H1 (cell line): ENCODE results near the gene ST3GAL3. TPM values are rescaled to one million over a fixed set of nuclear protein-coding genes. Genes with fewer than 3 reads are reported as not detected.

Experiments
- CTCF ChIA-PET: fragments of 300-600 bp; sonication (Branson Sonifier 250); formaldehyde crosslinking; loops from one replicate; lab custom pipeline; 2021; ENCODE audit not compliant: partially characterized antibody; lab: Charles Lee
- POLR2A ChIA-PET: fragments of 300-600 bp; sonication (Branson Sonifier 250); formaldehyde crosslinking; loops from one replicate; lab custom pipeline; 2021; ENCODE audit warnings: inconsistent platforms; ENCODE audit not compliant: partially characterized antibody; lab: Charles Lee
- DNase-seq, 2 experiments: peaks; one replicate each; pipeline versions ENCODE4 v3.0.0 to v3.0.0-alpha.2; 2010 to 2022; ENCODE audit warnings: low spot score in 2 of 2, low read depth in 1 of 2, mixed read lengths in 1 of 2
- FAIRE-seq: peaks from 2 replicates; lab custom pipeline; 2011; peaks lifted over from hg19 to GRCh38; lab: Jason Lieb, UNC
- H2AFZ ChIP-seq: 2 replicates; pipeline ENCODE4 v1.8.1; 2012; ENCODE audit warnings: low read length, inconsistent platforms
- H2AK5ac ChIP-seq: 2 replicates; pipeline ENCODE4 v1.6.1; 2013; ENCODE audit warnings: low read depth, low read length
- H2BK120ac ChIP-seq: replicated peaks from 2 replicates; pipeline ENCODE3; 2013; ENCODE audit warnings: low read depth, low read length, inconsistent platforms
- H2BK12ac ChIP-seq: 2 replicates; pipeline ENCODE4 v1.6.1; 2013; ENCODE audit warnings: low read depth, low read length
- H2BK15ac ChIP-seq: 2 replicates; pipeline ENCODE4 v1.6.1; 2013; ENCODE audit warnings: low read length
- H2BK20ac ChIP-seq: 2 replicates; pipeline ENCODE4 v1.6.1; 2013; ENCODE audit warnings: low read length
- H2BK5ac ChIP-seq: 2 replicates; pipeline ENCODE4 v1.6.1; 2013; ENCODE audit warnings: low read depth, low read length
- H3K14ac ChIP-seq: 2 replicates; pipeline ENCODE4 v1.6.1; 2013; ENCODE audit warnings: inconsistent platforms; ENCODE audit not compliant: insufficient read length
- H3K18ac ChIP-seq: 2 replicates; pipeline ENCODE4 v1.6.1; 2013; ENCODE audit warnings: low read length; ENCODE audit errors: extremely low read depth
- H3K23ac ChIP-seq: 2 replicates; pipeline ENCODE4 v1.6.1; 2013; ENCODE audit warnings: inconsistent platforms; ENCODE audit not compliant: insufficient read length
- H3K23me2 ChIP-seq: 2 replicates; pipeline ENCODE4 v1.6.1; 2013; ENCODE audit warnings: low read depth, low read length
- H3K27ac ChIP-seq: 2 replicates; pipeline ENCODE4 v1.6.1; 2011; ENCODE audit warnings: low read depth, low read length, inconsistent platforms
- H3K27me3 ChIP-seq, 4 experiments: replicated peaks in 1 of 4; 1 replicate in 1 of 4; 2 replicates in 3 of 4; pipeline versions ENCODE4 v1.6.1 to v1.8.1; 2011 to 2013; ENCODE audit warnings: low read length in 3 of 4, mild to moderate bottlenecking in 3 of 4, inconsistent platforms in 2 of 4, mixed read lengths in 2 of 4, moderate library complexity in 1 of 4; ENCODE audit not compliant: control insufficient read depth in 3 of 4, insufficient read depth in 3 of 4; ENCODE audit errors: extremely low read depth in 1 of 4
- H3K36me3 ChIP-seq, 4 experiments: 2 replicates each; pipeline versions ENCODE4 v1.6.1 to v1.8.1; 2011 to 2013; ENCODE audit warnings: mild to moderate bottlenecking in 4 of 4, low read length in 3 of 4, moderate library complexity in 2 of 4, control low read depth in 1 of 4, inconsistent platforms in 1 of 4; ENCODE audit not compliant: insufficient read depth in 4 of 4, control insufficient read depth in 2 of 4
- H3K4ac ChIP-seq: replicated peaks from 2 replicates; pipeline ENCODE3; 2013; ENCODE audit warnings: low read length, low read depth, mixed read lengths, inconsistent platforms; ENCODE audit not compliant: insufficient read length
- H3K4me1 ChIP-seq, 4 experiments: replicated peaks in 1 of 4; 1 replicate in 1 of 4; 2 replicates in 3 of 4; pipeline versions ENCODE4 v1.6.1 to v1.8.1; 2011 to 2013; ENCODE audit warnings: low read length in 3 of 4, inconsistent platforms in 2 of 4, mixed read lengths in 1 of 4; ENCODE audit not compliant: insufficient read depth in 4 of 4, control insufficient read depth in 3 of 4
- H3K4me2 ChIP-seq, 2 experiments: 2 replicates each; pipeline versions ENCODE4 v1.6.1 to v1.8.1; 2011 to 2013; ENCODE audit warnings: low read depth in 2 of 2, low read length in 2 of 2, control low read depth in 1 of 2, inconsistent platforms in 1 of 2, mild to moderate bottlenecking in 1 of 2; ENCODE audit not compliant: insufficient read depth in 1 of 2
- H3K4me3 ChIP-seq, 4 experiments: fragments of 200-600, 300-600 bp in 1 of 4; sonication (generic), shearing (Covaris generic), sonication (Bioruptor Twin) in 1 of 4; 2 replicates each; pipeline versions ENCODE4 v1.5.1 to v1.8.1; 2011 to 2016; ENCODE audit warnings: low read length in 4 of 4, low read depth in 3 of 4, control low read depth in 2 of 4, inconsistent platforms in 2 of 4, mild to moderate bottlenecking in 2 of 4, mixed read lengths in 1 of 4, moderate library complexity in 1 of 4; ENCODE audit not compliant: insufficient read depth in 2 of 4; ENCODE audit errors: extremely low read depth in 1 of 4
- H3K56ac ChIP-seq: replicated peaks from 2 replicates; pipeline ENCODE3; 2013; ENCODE audit warnings: low read depth, mild to moderate bottlenecking, mixed read lengths, low read length, inconsistent platforms; ENCODE audit not compliant: insufficient read length
- H3K79me1 ChIP-seq: 2 replicates; pipeline ENCODE4 v1.6.1; 2013; ENCODE audit warnings: low read depth, low read length, control low read depth
- H3K79me2 ChIP-seq, 2 experiments: 2 replicates each; pipeline versions ENCODE4 v1.6.1 to v1.8.1; 2012 to 2013; ENCODE audit warnings: low read length in 2 of 2, mild to moderate bottlenecking in 2 of 2, inconsistent platforms in 1 of 2; ENCODE audit not compliant: insufficient read depth in 2 of 2, control insufficient read depth in 1 of 2
- H3K9ac ChIP-seq, 4 experiments: replicated peaks in 1 of 4; 1 replicate in 1 of 4; 2 replicates in 3 of 4; pipeline versions ENCODE4 v1.6.1 to v1.8.1; 2011 to 2013; ENCODE audit warnings: low read depth in 3 of 4, low read length in 3 of 4, control low read depth in 2 of 4, mild to moderate bottlenecking in 2 of 4, moderate library complexity in 2 of 4, inconsistent platforms in 1 of 4; ENCODE audit errors: extremely low read depth in 1 of 4
- H3K9me3 ChIP-seq, 2 experiments: 2 replicates each; pipeline versions ENCODE4 v1.6.1 to v1.8.1; 2012 to 2013; ENCODE audit warnings: mild to moderate bottlenecking in 2 of 2, moderate library complexity in 2 of 2, control low read depth in 1 of 2, inconsistent platforms in 1 of 2, low read depth in 1 of 2, low read length in 1 of 2, mixed read lengths in 1 of 2; ENCODE audit not compliant: insufficient read depth in 2 of 2
- H4K20me1 ChIP-seq, 2 experiments: replicated peaks in 1 of 2; 2 replicates each; pipeline versions ENCODE3 to v1.8.1; 2011 to 2013; ENCODE audit warnings: inconsistent platforms in 2 of 2, low read length in 2 of 2, mild to moderate bottlenecking in 1 of 2; ENCODE audit not compliant: insufficient read depth in 2 of 2, control insufficient read depth in 1 of 2
- H4K5ac ChIP-seq: 2 replicates; pipeline ENCODE4 v1.6.1; 2013; ENCODE audit warnings: low read length, low read depth, mixed read lengths, inconsistent platforms; ENCODE audit not compliant: insufficient read length
- H4K8ac ChIP-seq: 2 replicates; pipeline ENCODE4 v1.8.0; 2013; ENCODE audit warnings: mild to moderate bottlenecking, moderate library complexity, low read length, inconsistent platforms; ENCODE audit not compliant: insufficient read depth; ENCODE audit errors: extremely low read depth
- H4K91ac ChIP-seq: replicated peaks from 2 replicates; pipeline ENCODE3; 2013; ENCODE audit warnings: low read length, mixed read lengths, inconsistent platforms; ENCODE audit not compliant: insufficient read length
- ATF2 ChIP-seq: IDR thresholded peaks from 2 replicates; pipeline ENCODE4 v1.6.1; 2012; ENCODE audit warnings: low read length, inconsistent platforms
- MAFK ChIP-seq: IDR thresholded peaks from 2 replicates; pipeline ENCODE4 v1.6.1; 2012; ENCODE audit warnings: low read depth, mild to moderate bottlenecking, improper control_type of control experiment, low read length
- SP4 ChIP-seq: IDR thresholded peaks from 2 replicates; pipeline ENCODE4 v1.6.1; 2012; ENCODE audit warnings: low read length, inconsistent platforms
- SUZ12 ChIP-seq: fragments of 200-600 bp; sonication (generic); IDR thresholded peaks from 2 replicates; pipeline ENCODE4 v1.6.1; 2012; ENCODE audit warnings: mild to moderate bottlenecking, inconsistent platforms, low read length, moderate library complexity, mixed read lengths
- WGBS, 2 experiments: shearing (Covaris generic) in 1 of 2; methylation state at CpG; one replicate each; pipeline versions ENCODE4 v1.1.6 to v1.1.7; 2013 to 2015; ENCODE audit warnings: low lambda C conversion rate in 2 of 2, mixed read lengths in 2 of 2, inconsistent platforms in 1 of 2, low coverage in 1 of 2, missing lambda C conversion rate in 1 of 2; ENCODE audit not compliant: insufficient replicate concordance in 2 of 2, insufficient coverage in 1 of 2, insufficient read length in 1 of 2; ENCODE audit errors: extremely low coverage in 1 of 2, missing lambda C conversion rate in 1 of 2; 5-methylcytosine and 5-hydroxymethylcytosine counted together
- polyA plus RNA-seq, 7 experiments: library from polyadenylated mRNA; depleted of rRNA in 3 of 7; stranded (reverse) in 5 of 7; unstranded in 2 of 7; fragments of >200 nt in 5 of 7; fragments of 200-250 nt in 2 of 7; gene quantifications; 1 replicate in 5 of 7; 2 replicates in 1 of 7; 4 replicates in 1 of 7; pipeline versions ENCODE4 v1.2.1 to v1.2.3, GENCODE V29; 2011 to 2013; ENCODE audit warnings: missing spikeins in 2 of 7, mixed read lengths in 2 of 7
- total RNA-seq: library from RNA; stranded (reverse); fragmentation: NEBNext Ultra II Directional; extraction: Animal tissue kit (Norgen Biotek cat#: 25700); gene quantifications from 2 replicates; pipeline ENCODE4 v1.2.1, GENCODE V29; 2021

The ST3GAL3 gene
- total and polyA plus RNA-seq, 2 of the 8 experiments (the other 6 are each of a cell fraction or from before 2014, with no cell fraction given): 6.8 to 7.0 TPM

- no peak overlapping the region for H2BK20ac ChIP-seq
- H4K5ac ChIP-seq: peak overlapping the region; percentile 99
- WGBS, 2 experiments: 4% methylated on average over 30 of the region's 30 CpGs; no CpG with 5 or more reads in 1 of the 2 experiments
- H4K20me1 ChIP-seq: peaks cover 0 to 11% of the 10 kb centered on the region in 2 experiments
- H2BK15ac ChIP-seq: peak overlapping the region; percentile 95; the same call in 1 of the 2 replicates
- H2BK5ac ChIP-seq: peak overlapping the region; percentile 80; the same call in 1 of the 2 replicates
- no peak for FAIRE-seq
- H3K18ac ChIP-seq: peak overlapping the region; percentile 95
- peak overlapping the region; percentile 56 for H4K91ac ChIP-seq
- H3K27ac ChIP-seq: peak overlapping the region; percentile 72
- H3K9me3 ChIP-seq: no peaks in the 10 kb centered on the region
- H3K56ac ChIP-seq: peak overlapping the region; percentile 79
- H3K4me2 ChIP-seq: peak overlapping the region; percentile 80 to 95
- no peak overlapping the region for H3K14ac ChIP-seq
- H2BK12ac ChIP-seq: peak overlapping the region; percentile 33; the same call in 1 of the 2 replicates
- peaks cover 2% of the 10 kb centered on the region; the same call in 1 of the 2 replicates for H3K79me1 ChIP-seq
- H3K36me3 ChIP-seq: peaks cover 14 to 33% (median 26%) of the 10 kb centered on the region in 4 experiments
- ChIA-PET POLR2A (interaction anchor here (0.6 to 6.3 kb wide), 32 partner anchors 9 to 490 kb away, joined by 3 to 29 read pairs (median 4); partner anchors contain the start of genes KDM4A and SLC6A9), CTCF (interaction anchor here (0.8 to 3.4 kb wide), 6 partner anchors 19 to 336 kb away, joined by 3 to 19 read pairs (median 4); no protein-coding TSS in a partner anchor)
- H3K79me2 ChIP-seq: no peaks in the 10 kb centered on the region
- H3K27me3 ChIP-seq: no peaks in the 10 kb centered on the region
- H3K4me1 ChIP-seq: peaks cover 0 to 6% (median 5%) of the 10 kb centered on the region in 4 experiments; a peak in 6 of 7 replicates
- TF ChIP-seq ATF2: peak; percentile 23; the same call in 1 of the 2 replicates
- peak; percentile 26; the same call in 1 of the 2 replicates for TF ChIP-seq SUZ12
- TF ChIP-seq MAFK: no peak
- TF ChIP-seq SP4: peak; percentile 37; the same call in 1 of the 2 replicates
- H3K4me3 ChIP-seq: peak overlapping the region; percentile 71 to 91 (median 84)
- H3K23me2 ChIP-seq: peaks cover 5% of the 10 kb centered on the region
- H2AFZ ChIP-seq: peak overlapping the region; percentile 22; the same call in 1 of the 2 replicates
- H4K8ac ChIP-seq: peak overlapping the region; percentile 86
- H2BK120ac ChIP-seq: no peak overlapping the region
- H3K4ac ChIP-seq: peak overlapping the region; percentile 94
- peak; percentile 17 to 70 for DNase-seq
- H2AK5ac ChIP-seq: 0 out of 2 replicates have a peak overlapping the region, but pooled peaks have one; percentile 20
- peak overlapping the region; percentile 51 to 87 (median 83) for H3K9ac ChIP-seq
- no peak overlapping the region for H3K23ac ChIP-seq
Observed at GRCh38 chr1:43706598-43707189, 642 bp upstream of the ST3GAL3 start.
